BE2C (cell line): ENCODE measurements around the gene MAGI2.

ENCODE experiments used
- DNase-seq: peaks from one replicate; pipeline ENCODE4 v3.0.0-alpha.2; 2020
- H3K27me3 ChIP-seq: fragments of 250-450 bp; sonication (Bioruptor Pico); 2 replicates; pipeline ENCODE4 v1.5.1; 2020; ENCODE audit warnings: mild to moderate bottlenecking
- H3K36me3 ChIP-seq: fragments of 250-450 bp; sonication (Bioruptor Pico); 2 replicates; pipeline ENCODE4 v1.5.1; 2020; ENCODE audit warnings: mild to moderate bottlenecking
- H3K4me1 ChIP-seq: fragments of 250-450 bp; sonication (Bioruptor Pico); 2 replicates; pipeline ENCODE4 v1.5.1; 2020
- H3K4me3 ChIP-seq: 2 replicates; pipeline ENCODE4 v1.5.1; 2011; ENCODE audit warnings: low read depth, low read length
- H3K9me3 ChIP-seq: fragments of 250-450 bp; sonication (Bioruptor Pico); 2 replicates; pipeline ENCODE4 v1.5.1; 2020
- CTCF ChIP-seq: IDR thresholded peaks from 2 replicates; pipeline ENCODE4 v1.5.1; 2012; ENCODE audit warnings: mild to moderate bottlenecking, low read depth, low read length

Gene MAGI2

GRCh38 chr7:78159545-78159944, 1293.9 kb downstream of the MAGI2 start:
- H3K4me1 ChIP-seq: no peaks in the 10 kb centered on the region; the same call in 1 of the 2 replicates
- DNase-seq: no peak
- no peak overlapping the region for H3K4me3 ChIP-seq
- no peaks in the 10 kb centered on the region for H3K9me3 ChIP-seq
- no peaks in the 10 kb centered on the region for H3K27me3 ChIP-seq
- H3K36me3 ChIP-seq: no peaks in the 10 kb centered on the region
- no peak for TF ChIP-seq CTCF

GRCh38 chr7:78153285-78153684, 1300.2 kb downstream of the MAGI2 start:
- DNase-seq: no peak
- H3K27me3 ChIP-seq: no peaks in the 10 kb centered on the region
- no peak for TF ChIP-seq CTCF

GRCh38 chr7:78151229-78151628, 1302.2 kb downstream of the MAGI2 start:
- peaks cover 2% of the 10 kb centered on the region; the same call in 1 of the 2 replicates for H3K4me1 ChIP-seq
- H3K9me3 ChIP-seq: peaks cover 2% of the 10 kb centered on the region; the same call in 1 of the 2 replicates
- H3K27me3 ChIP-seq: no peaks in the 10 kb centered on the region
- no peak for TF ChIP-seq CTCF
- H3K4me3 ChIP-seq: no peak overlapping the region
- no peaks in the 10 kb centered on the region for H3K36me3 ChIP-seq
- no peak for DNase-seq

More at GRCh38 chr7:78153285-78153684, 1300.2 kb downstream of the MAGI2 start:
- Histone ChIP-seq H3K9me3 (peaks cover 2% of the 10 kb centered on the region; the same call in 1 of the 2 replicates), H3K4me1 (peaks cover 2% of the 10 kb centered on the region; the same call in 1 of the 2 replicates), H3K4me3 (no peak overlapping the region), H3K36me3 (no peaks in the 10 kb centered on the region)

GRCh38 chr7:78149787-78150186, 1303.7 kb downstream of the MAGI2 start:
- DNase-seq: no peak
- Histone ChIP-seq H3K9me3 (peaks cover 5% of the 10 kb centered on the region), H3K36me3 (no peaks in the 10 kb centered on the region), H3K27me3 (no peaks in the 10 kb centered on the region), H3K4me3 (no peak overlapping the region), H3K4me1 (peaks cover 2% of the 10 kb centered on the region; the same call in 1 of the 2 replicates)
- TF ChIP-seq CTCF: no peak

- peaks cover 2% of the 10 kb centered on the region; the same call in 1 of the 2 replicates for H3K4me1 ChIP-seq
- no peak for DNase-seq
- H3K36me3 ChIP-seq: no peaks in the 10 kb centered on the region
- no peak overlapping the region for H3K4me3 ChIP-seq
- H3K27me3 ChIP-seq: no peaks in the 10 kb centered on the region
- no peak for TF ChIP-seq CTCF
- H3K9me3 ChIP-seq: peaks cover 3% of the 10 kb centered on the region; the same call in 1 of the 2 replicates
These were observed 1305.1 kb downstream of the MAGI2 start for GRCh38 chr7:78148166-78148894.

- no peak for TF ChIP-seq CTCF
- Histone ChIP-seq H3K36me3 (no peaks in the 10 kb centered on the region), H3K4me1 (peaks cover 5% of the 10 kb centered on the region), H3K27me3 (no peaks in the 10 kb centered on the region), H3K9me3 (peaks cover 3% of the 10 kb centered on the region; the same call in 1 of the 2 replicates), H3K4me3 (no peak overlapping the region)
- no peak for DNase-seq
These were observed 1306.9 kb downstream of the MAGI2 start for GRCh38 chr7:78146546-78146945.
